ENCODE results near the gene ZNF3. TPM values are rescaled to one million over a fixed set of nuclear protein-coding genes. Genes with fewer than 3 reads are reported as not detected.

The ZNF3 gene
- total and polyA plus RNA-seq, 9 of the 15 experiments (the other 6 are each of a cell fraction or from before 2014, with no cell fraction given): 30.0 to 64.9 (median 51.5) TPM

GRCh38 chr7:100071018-100071723 lies 10.4 kb downstream of the ZNF3 start:
- peaks cover 71% of the 10 kb centered on the region for H3K36me3 ChIP-seq (ENCODE audit: control insufficient read depth, insufficient read depth, low read length)
- in situ Hi-C loops (cut with MboI) (no loop called here), intact Hi-C loops (cut with micrococcal nuclease) (no loop called here)
- POLR2A ChIA-PET: interaction anchor here (0.9 to 5.3 kb wide), 10 partner anchors 7 to 60 kb away, joined by 3 to 32 read pairs (median 4); partner anchors contain the start of genes AP4M1, ZNF3 and ZSCAN21
- no peak overlapping the region for H3K27ac ChIP-seq (ENCODE audit: extremely low read depth, low read depth, low read length)
- no peaks in the 10 kb centered on the region for H3K79me2 ChIP-seq (ENCODE audit: control insufficient read depth, insufficient read depth, low read length)
- FAIRE-seq (no peak), ATAC-seq (peak; percentile 48), DNase-seq (ENCODE audit: extremely low read depth in 1 of 4, low spot score in 3 of 4) (peak in 1 of 4 experiments; percentile 18)
- no peaks in the 10 kb centered on the region for H4K20me1 ChIP-seq (replicated peaks; ENCODE audit: control insufficient read depth, insufficient read depth, low read length)
- no peaks in the 10 kb centered on the region for H3K9me1 ChIP-seq (ENCODE audit: control insufficient read depth, insufficient read depth, low read length)
- H3K4me2 ChIP-seq (ENCODE audit: insufficient read depth, low read length): no peak overlapping the region
- CTCF ChIA-PET (ENCODE audit: low intra/inter-chr PET ratio): interaction anchor here (0.7 kb wide), 1 partner anchor 11 kb away, joined by 5 read pairs; no protein-coding TSS in a partner anchor
- 97% methylated on average over 11 of the region's 11 CpGs for WGBS (ENCODE audit: insufficient coverage, low coverage, missing lambda C conversion rate)
- H3K9me3 ChIP-seq (replicated peaks; ENCODE audit: control insufficient read depth, insufficient read depth, low read depth, low read length): peaks cover 51% of the 10 kb centered on the region
- H3K27me3 ChIP-seq (ENCODE audit: control insufficient read depth in 2 of 2, insufficient read depth in 2 of 2, low read length in 2 of 2): no peaks in the 10 kb centered on the region
- no peak overlapping the region for H3K9ac ChIP-seq (ENCODE audit: insufficient read depth in 1 of 2, low read depth in 2 of 2, low read length in 2 of 2)
- H2AFZ ChIP-seq (ENCODE audit: low read depth, low read length): no peak overlapping the region
- no TSS peak for BruUV-seq (replicated peaks)
- no peaks in the 10 kb centered on the region; a peak in 1 of 5 replicates for H3K4me1 ChIP-seq (replicated peaks in 1 of 2; ENCODE audit: control insufficient read depth in 2 of 2, insufficient read depth in 2 of 2, low read length in 2 of 2)
- H3K4me3 ChIP-seq: no peak overlapping the region
- TF ChIP-seq PATZ1 (CRISPR knock-in tag; IDR thresholded peaks at IDR 0.05; ENCODE audit: borderline replicate concordance) (no peak), RFX5 (IDR thresholded peaks at IDR 0.05; ENCODE audit: low read depth, low read length) (no peak), GMEB1 (CRISPR knock-in tag; IDR thresholded peaks at IDR 0.05) (no peak), ZC3H11A (IDR thresholded peaks at IDR 0.05; ENCODE audit: low read depth, low read length) (0 out of 2 replicates have a peak, but pooled peaks have one; percentile 46), PTTG1 (tag; IDR thresholded peaks at IDR 0.05; ENCODE audit: low read depth) (no peak), NCOA1 (IDR thresholded peaks at IDR 0.05; ENCODE audit: low read depth) (no peak), SRSF3 (IDR thresholded peaks at IDR 0.05; ENCODE audit: insufficient read depth, low read length) (no peak), TRIM24 (IDR thresholded peaks at IDR 0.05) (peak in 1 of 2 experiments; percentile 85; a peak in 2 of 4 replicates), MAX (CRISPR knock-in tag; IDR thresholded peaks at IDR 0.05) (no peak), MYBL2 (IDR thresholded peaks at IDR 0.05; ENCODE audit: low read depth) (no peak), MYBL2 (CRISPR knock-in tag; IDR thresholded peaks at IDR 0.05; ENCODE audit: borderline replicate concordance) (no peak), CBX1 (IDR thresholded peaks at IDR 0.05; ENCODE audit: low read depth) (peak; percentile 85; the same call in 1 of the 2 replicates), U2AF2 (optimal IDR thresholded peaks at IDR 0.05; ENCODE audit: low read depth, low read length) (no peak), E2F8 (IDR thresholded peaks at IDR 0.05; ENCODE audit: low read depth, partially characterized antibody) (no peak)
